ENCODE results near the gene CCNJL.
A peak's percentile ranks its signal among the peaks of the same experiment; 100 is the strongest.
"Not testable (repeated sequence)": the region's sequence is repeated elsewhere in the genome, so short reads cannot be mapped to it uniquely, and the experiment has no call there.

CCNJL gene

GRCh38 chr5:160260881-160261815, 51.2 kb downstream of the CCNJL start:
- DNase-seq (ENCODE audit: low read depth), result no peak

GRCh38 chr5:160260006-160260775, 52.2 kb downstream of the CCNJL start:
- no peak for DNase-seq (ENCODE audit: low read depth)

- DNase-seq (ENCODE audit: low read depth), result no peak
These were observed 53.0 kb downstream of the CCNJL start for GRCh38 chr5:160259341-160259740.

- no peak for DNase-seq (ENCODE audit: low read depth)
These were observed 57.7 kb downstream of the CCNJL start for GRCh38 chr5:160254706-160255105.

- DNase-seq (ENCODE audit: low read depth), result no peak
These were observed 58.9 kb downstream of the CCNJL start for GRCh38 chr5:160253441-160253840.

GRCh38 chr5:160252916-160253315, 59.4 kb downstream of the CCNJL start:
- no peak for DNase-seq (ENCODE audit: low read depth)

GRCh38 chr5:160251406-160252155, 60.8 kb downstream of the CCNJL start:
- no peak for DNase-seq (ENCODE audit: low read depth)

GRCh38 chr5:160250826-160251225, 61.5 kb downstream of the CCNJL start:
- no peak for DNase-seq (ENCODE audit: low read depth)

GRCh38 chr5:160250226-160250625, 62.1 kb downstream of the CCNJL start:
- no peak for DNase-seq (ENCODE audit: low read depth)

GRCh38 chr5:160249570-160249969, 62.8 kb downstream of the CCNJL start:
- DNase-seq (ENCODE audit: low read depth), result not testable (repeated sequence)

- no peak for DNase-seq (ENCODE audit: low read depth)
These were observed 66.8 kb downstream of the CCNJL start for GRCh38 chr5:160245506-160246086.

- DNase-seq (ENCODE audit: low read depth), result no peak
These were observed 70.2 kb downstream of the CCNJL start for GRCh38 chr5:160242145-160242544.

GRCh38 chr5:160240350-160240749, 72.0 kb downstream of the CCNJL start:
- DNase-seq (ENCODE audit: low read depth), result no peak

- DNase-seq (ENCODE audit: low read depth), result no peak
These were observed 74.7 kb downstream of the CCNJL start for GRCh38 chr5:160237571-160238093.

- no peak for DNase-seq (ENCODE audit: low read depth)
These were observed 76.6 kb downstream of the CCNJL start for GRCh38 chr5:160235731-160236130.

GRCh38 chr5:160233215-160233614, 79.1 kb downstream of the CCNJL start:
- no peak for DNase-seq (ENCODE audit: low read depth)

GRCh38 chr5:160231783-160232342, 80.5 kb downstream of the CCNJL start:
- DNase-seq (ENCODE audit: low read depth), result no peak

GRCh38 chr5:160230686-160231527, 81.5 kb downstream of the CCNJL start:
- DNase-seq (ENCODE audit: low read depth), result peak; percentile 32

GRCh38 chr5:160229190-160229742, 83.1 kb downstream of the CCNJL start, which contains the start of gene FABP6:
TSS of gene FABP6 (plus strand) at chr5:160229506. CDS start at chr5:160229558, 52 bp downstream.
- DNase-seq (ENCODE audit: low read depth), result no peak

- DNase-seq (ENCODE audit: low read depth), result no peak
These were observed 85.4 kb downstream of the CCNJL start for GRCh38 chr5:160227012-160227411.
